A673 (cell line): ENCODE measurements around the gene PRMT7. TPM values are rescaled to one million over a fixed set of nuclear protein-coding genes. Genes with fewer than 3 reads are reported as not detected.

Experiments
- Bru-seq: library from RNA; stranded (reverse); fragments of 400-500 nt; gene quantifications from one replicate; lab custom pipeline; 2021; lab: Mats Ljungman, UMichigan
- BruChase-seq, 2 experiments: library from RNA; stranded (reverse); fragments of 400-500 nt; gene quantifications; one replicate each; lab custom pipeline; 2021; lab: Mats Ljungman, UMichigan
- BruUV-seq: library from RNA; stranded (reverse); fragments of 400-500 nt; replicated peaks from 2 replicates; lab custom pipeline; 2021; lab: Mats Ljungman, UMichigan
- CTCF ChIA-PET: fragments of 300-600 bp; sonication (Branson Sonifier 250); formaldehyde crosslinking; loops from one replicate; lab custom pipeline; 2022; ENCODE audit warnings: antibody characterized with exemption; lab: Charles Lee
- POLR2A ChIA-PET: fragments of 300-600 bp; sonication (Branson Sonifier 250); formaldehyde crosslinking; loops from one replicate; lab custom pipeline; 2022; ENCODE audit warnings: antibody characterized with exemption; ENCODE audit not compliant: low non-redundant PET; lab: Charles Lee
- DNase-seq: peaks from one replicate; pipeline ENCODE4 v3.0.0-alpha.2; 2015; ENCODE audit warnings: low spot score
- H3K27ac ChIP-seq: fragments of 200-600 bp; sonication (generic); 2 replicates; pipeline ENCODE4 v1.5.1; 2016; ENCODE audit warnings: mixed run types, low read depth, mild to moderate bottlenecking, mixed read lengths, antibody characterized with exemption, low read length; ENCODE audit not compliant: poor library complexity, severe bottlenecking
- H3K27me3 ChIP-seq: fragments of 200-600 bp; sonication (generic); replicated peaks from 2 replicates; pipeline ENCODE4 v1.6.1; 2017; ENCODE audit warnings: mixed run types, low read depth, mild to moderate bottlenecking, mixed read lengths, antibody characterized with exemption, low read length; ENCODE audit not compliant: insufficient read depth, poor library complexity
- H3K36me3 ChIP-seq: fragments of 200-600 bp; sonication (generic); 2 replicates; pipeline ENCODE4 v1.6.1; 2016; ENCODE audit warnings: mixed run types, mild to moderate bottlenecking, mixed read lengths, antibody characterized with exemption, low read length; ENCODE audit not compliant: insufficient read depth, poor library complexity, severe bottlenecking
- H3K4me1 ChIP-seq: fragments of 200-600 bp; sonication (generic); 2 replicates; pipeline ENCODE4 v1.6.1; 2017; ENCODE audit warnings: mixed run types, mild to moderate bottlenecking, mixed read lengths, antibody characterized with exemption, low read length; ENCODE audit not compliant: insufficient read depth, poor library complexity, severe bottlenecking
- H3K4me3 ChIP-seq: fragments of 200-600 bp; sonication (generic); 2 replicates; pipeline ENCODE4 v1.5.1; 2016; ENCODE audit warnings: low read depth, mixed run types, mild to moderate bottlenecking, mixed read lengths, low read length; ENCODE audit not compliant: poor library complexity, severe bottlenecking
- H3K9me3 ChIP-seq: fragments of 200-600 bp; sonication (generic); 2 replicates; pipeline ENCODE4 v1.6.1; 2016; ENCODE audit warnings: mixed run types, low read depth, mild to moderate bottlenecking, mixed read lengths, antibody characterized with exemption, low read length; ENCODE audit not compliant: poor library complexity, severe bottlenecking
- CTCF ChIP-seq: fragments of 300-800, 200-600 bp; sonication (generic); conservative IDR thresholded peaks from 2 replicates; pipeline ENCODE4 v1.5.1; 2017; ENCODE audit warnings: low read depth, mild to moderate bottlenecking, antibody characterized with exemption, low read length, moderate library complexity, mixed read lengths
- EZH2 ChIP-seq: fragments of 200-600 bp; sonication (generic); IDR thresholded peaks from 2 replicates; pipeline ENCODE4 v1.6.1; 2017; ENCODE audit warnings: borderline replicate concordance, low read depth, mild to moderate bottlenecking, mixed read lengths, antibody characterized with exemption, low read length; ENCODE audit not compliant: poor library complexity, severe bottlenecking
- intact Hi-C: fragments of 100-400 bp; cut with micrococcal nuclease; formaldehyde crosslinking; loops from one replicate; pipeline ENCODE4 v1.10.0; 2022; ENCODE audit not compliant: unreplicated experiment
- long read RNA-seq: library from polyadenylated mRNA; stranded (forward); transcript quantifications from one replicate; pipeline ENCODE4 v2.0.0, GENCODE V29; 2022
- total RNA-seq: library from RNA; stranded (reverse); gene quantifications from 2 replicates; pipeline ENCODE4 v1.2.3, GENCODE V29; 2021

Gene PRMT7
- total RNA-seq (60.2 and 66.2 TPM in 2 replicates), Bru-seq, nascent RNA (percentile 74 among the genes with signal in this experiment), BruChase-seq, experiment 1, labeled RNA remaining after a 2-hour chase (percentile 73 among the genes with signal in this experiment), BruChase-seq, experiment 2, labeled RNA remaining after a 6-hour chase (percentile 79 among the genes with signal in this experiment)
- long read RNA-seq, full-length matches to known transcripts = 9 of 122 reads
- long read RNA-seq, partial matches to known transcripts = 16 of 122 reads
- long read RNA-seq, other reads (novel, unspliced or antisense) = 97 of 122 reads

GRCh38 chr16:68310774-68311511 is at the start of gene PRMT7, which contains the start of gene SLC7A6OS:
Gene PRMT7 (plus strand): TSS chr16:68311019. CDS start chr16:68315980, 4,961 bp downstream.
Gene SLC7A6OS (minus strand): TSS chr16:68310946. CDS start chr16:68310926, 20 bp downstream.
- Histone ChIP-seq H3K4me1 (peaks cover 15% of the 10 kb centered on the region), H3K36me3 (peaks cover 30% of the 10 kb centered on the region), H3K4me3 (peak within 1 kb of the TSS; percentile 71), H3K9me3 (no peaks in the 10 kb centered on the region), H3K27me3 (no peaks in the 10 kb centered on the region), H3K27ac (peak within 1 kb of the TSS; percentile 88)
- ChIA-PET CTCF (interaction anchor here (1.1 to 1.4 kb wide), 2 partner anchors 12 to 47 kb away, joined by 4 to 7 read pairs; partner anchors contain the start of gene SLC7A6), POLR2A (interaction anchor here (0.6 kb wide), 1 partner anchor 12 kb away, joined by 4 read pairs; no protein-coding TSS in a partner anchor)
- DNase-seq = peak; percentile 97
- TF ChIP-seq EZH2 = no peak
- TF ChIP-seq CTCF = no peak
- BruUV-seq = TSS peak; percentile 55
- intact Hi-C loops = loop anchor here (5.0 kb wide), 1 partner anchor 49 kb away; the partner anchor contains the start of gene SLC7A6

DNA sequence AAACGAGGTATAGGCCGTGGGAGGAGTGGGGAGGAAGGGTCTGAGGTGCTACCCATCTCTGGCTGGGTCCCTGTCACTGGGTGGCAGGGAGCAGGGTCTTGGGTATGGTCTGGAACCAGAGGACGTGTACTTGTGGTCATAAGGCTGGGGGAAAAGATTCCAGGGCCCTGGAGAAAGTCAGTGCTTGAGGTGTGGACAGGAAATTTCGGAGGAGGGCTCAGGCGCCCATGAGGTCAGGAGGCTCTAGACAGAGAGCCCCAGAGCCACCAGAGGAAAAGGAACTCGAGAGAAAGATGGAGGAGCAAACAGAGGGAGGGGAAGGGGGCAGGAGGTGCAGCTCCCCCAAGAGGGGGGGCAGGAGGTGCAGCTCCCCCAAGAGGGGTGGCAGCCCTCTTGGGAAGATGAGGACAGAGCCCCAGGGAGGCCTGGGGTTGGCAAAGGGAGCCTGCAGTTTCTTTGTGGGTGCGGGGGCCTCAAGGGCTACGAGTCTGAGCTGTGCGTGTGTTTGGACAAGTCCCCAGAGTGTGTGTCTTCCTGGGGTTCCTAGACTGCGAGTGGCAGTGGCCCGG is 47.2 kb upstream of the PRMT7 start:
- intact Hi-C loops = loop anchor here (2.0 to 10.0 kb wide), 3 partner anchors 49 to 251 kb away; partner anchors contain the start of genes PRMT7 and SLC7A6OS
- Histone ChIP-seq H3K27me3 (no peaks in the 10 kb centered on the region), H3K4me3 (peak overlapping the region; percentile 89), H3K36me3 (no peaks in the 10 kb centered on the region), H3K4me1 (peaks cover 11% of the 10 kb centered on the region), H3K9me3 (no peaks in the 10 kb centered on the region), H3K27ac (peak overlapping the region; percentile 93)
- no TSS peak for BruUV-seq
- no peak for DNase-seq
- POLR2A ChIA-PET = no interaction called here
- TF ChIP-seq EZH2 (no peak), CTCF (no peak)
- CTCF ChIA-PET = interaction anchor here (0.6 to 2.1 kb wide), 10 partner anchors 14 to 223 kb away, joined by 3 to 7 read pairs (median 4); partner anchors contain the start of genes NFATC3, PRMT7 and SLC7A6OS
